Right ventricle myocardium inferior (tissue), 1 donor: ENCODE data around the gene RTN3. TPM values are rescaled to one million over a fixed set of nuclear protein-coding genes. Genes with fewer than 3 reads are reported as not detected.
A peak's percentile ranks its signal among the peaks of the same experiment; 100 is the strongest.

Source experiments
- ATAC-seq: fragments of 200-7000 bp; cut with Tn5 transposase; one replicate; pipeline ENCODE4 v1.9.1; 2020; ENCODE audit warnings: mild to moderate bottlenecking, moderate library complexity
- DNase-seq: peaks from one replicate; pipeline ENCODE4 v3.0.0; 2021; ENCODE audit errors: missing footprints
- intact Hi-C: fragments of 100-400 bp; cut with DNase I; formaldehyde crosslinking; loops from one replicate; pipeline ENCODE4 v1.11.0; 2022
- total RNA-seq: library from RNA; stranded (reverse); fragmentation: NEBNext Ultra II Directional; extraction: Animal tissue kit (Norgen Biotek cat#: 25700); gene quantifications from one replicate; pipeline ENCODE4 v1.2.1, GENCODE V29; 2021
- donor health status: DM: no; HTN: yes; CAD: no; lungs with severe emphysema.

The RTN3 gene
- total RNA-seq, 1 donor from 2014 or later, result 52.4 TPM

GRCh38 chr11:63719987-63720386 is 38.7 kb downstream of the RTN3 start:
- intact Hi-C loops, result no loop called here
- ATAC-seq (no peak), DNase-seq (no peak)

- intact Hi-C loops, result no loop called here
- no peak for DNase-seq
- ATAC-seq, result no peak
These were observed 39.3 kb downstream of the RTN3 start for GRCh38 chr11:63720611-63721010.

- no peak for DNase-seq
- no peak for ATAC-seq
- intact Hi-C loops, result no loop called here
These were observed 48.0 kb downstream of the RTN3 start for GRCh38 chr11:63729326-63729725.

GRCh38 chr11:63736864-63737263 is 55.6 kb downstream of the RTN3 start:
- ATAC-seq (no peak), DNase-seq (no peak)
- intact Hi-C loops, result loop anchor here (5.0 kb wide), 2 partner anchors 65 to 100 kb away; partner anchors contain the start of gene ATL3

GRCh38 chr11:63737718-63738117 is 56.4 kb downstream of the RTN3 start:
- DNase-seq (no peak), ATAC-seq (no peak)
- intact Hi-C loops, result loop anchor here (2.0 to 5.0 kb wide), 3 partner anchors 65 to 259 kb away; partner anchors contain the start of gene ATL3

- no peak for ATAC-seq
- intact Hi-C loops, result loop anchor here (2.0 to 5.0 kb wide), 3 partner anchors 67 to 260 kb away; partner anchors contain the start of gene ATL3
- no peak for DNase-seq
These were observed 57.5 kb downstream of the RTN3 start for GRCh38 chr11:63738720-63739360.

- intact Hi-C loops, result no loop called here
- ATAC-seq, result no peak
- DNase-seq, result no peak
These were observed 64.2 kb downstream of the RTN3 start for GRCh38 chr11:63745304-63746170.

- no peak for DNase-seq
- intact Hi-C loops, result no loop called here
- ATAC-seq, result no peak
These were observed 65.7 kb downstream of the RTN3 start for GRCh38 chr11:63747011-63747410.

- intact Hi-C loops, result no loop called here
- ATAC-seq (no peak), DNase-seq (no peak)
These were observed 68.3 kb downstream of the RTN3 start for GRCh38 chr11:63749624-63750023.

- DNase-seq, result no peak
- ATAC-seq, result no peak
- intact Hi-C loops, result no loop called here
These were observed 75.8 kb downstream of the RTN3 start for GRCh38 chr11:63756919-63757761.

GRCh38 chr11:63760487-63761079 is 79.3 kb downstream of the RTN3 start:
- ATAC-seq, result no peak
- intact Hi-C loops, result loop anchor here (10.0 kb wide), 1 partner anchor 394 kb away; no protein-coding TSS in a partner anchor
- no peak for DNase-seq

- ATAC-seq (no peak), DNase-seq (no peak)
- intact Hi-C loops, result loop anchor here (10.0 kb wide), 1 partner anchor 394 kb away; no protein-coding TSS in a partner anchor
These were observed 79.9 kb downstream of the RTN3 start for GRCh38 chr11:63761188-63761587.

- no peak for ATAC-seq
These were observed 80.8 kb downstream of the RTN3 start for GRCh38 chr11:63761931-63762653.

GRCh38 chr11:63762654-63763495 is 81.6 kb downstream of the RTN3 start:
- ATAC-seq (peak; percentile 71), DNase-seq (peak; percentile 76)
- intact Hi-C loops, result loop anchor here (10.0 kb wide), 1 partner anchor 392 kb away; no protein-coding TSS in a partner anchor

More at GRCh38 chr11:63761931-63762653, 80.8 kb downstream of the RTN3 start:
- no peak for DNase-seq
- intact Hi-C loops, result loop anchor here (10.0 kb wide), 1 partner anchor 393 kb away; no protein-coding TSS in a partner anchor

GRCh38 chr11:63763496-63764339 is 82.4 kb downstream of the RTN3 start:
- ATAC-seq (peak; percentile 5), DNase-seq (no peak)
- intact Hi-C loops, result loop anchor here (10.0 kb wide), 1 partner anchor 391 kb away; no protein-coding TSS in a partner anchor

GRCh38 chr11:63764340-63764678 is 83.0 kb downstream of the RTN3 start:
- DNase-seq (no peak), ATAC-seq (no peak)
- intact Hi-C loops, result loop anchor here (10.0 kb wide), 1 partner anchor 390 kb away; no protein-coding TSS in a partner anchor
